Stimulated activated CD8-positive, alpha-beta memory T cell treated with anti-CD3 and anti-CD28 coated beads, Interleukin-15, amount 100 ng/mL, for 4 hours (primary cell): ENCODE results near the gene ARHGEF17.
"Not testable (repeated sequence)": the region's sequence is repeated elsewhere in the genome, so short reads cannot be mapped to it uniquely, and the experiment has no call there.

Experiments
- DNase-seq, 2 donors: peaks; one replicate each; pipeline ENCODE4 v3.0.0-alpha.2; 2020; ENCODE audit warnings: low read depth in 2 of 2

Gene ARHGEF17

GRCh38 chr11:73308003-73308960, at the start of gene ARHGEF17:
ARHGEF17 (plus strand) TSS chr11:73308276; CDS start chr11:73308639, 363 bp downstream.
- DNase-seq, result peak; percentile 14 to 21

GRCh38 chr11:73259406-73260126, 48.5 kb upstream of the ARHGEF17 start:
- no peak for DNase-seq

- DNase-seq, result no peak
Observed at GRCh38 chr11:73260127-73260457, 48.0 kb upstream of the ARHGEF17 start.

GRCh38 chr11:73262851-73263495, 45.1 kb upstream of the ARHGEF17 start:
- no peak for DNase-seq

GRCh38 chr11:73263640-73264039, 44.4 kb upstream of the ARHGEF17 start:
- DNase-seq, result no peak

- DNase-seq, result no peak
Observed at GRCh38 chr11:73265278-73265810, 42.7 kb upstream of the ARHGEF17 start.

GRCh38 chr11:73265853-73266645, 42.0 kb upstream of the ARHGEF17 start:
- DNase-seq, result no peak

GRCh38 chr11:73266646-73267020, 41.4 kb upstream of the ARHGEF17 start:
- DNase-seq, result no peak

GRCh38 chr11:73267122-73267846, 40.8 kb upstream of the ARHGEF17 start:
- no peak for DNase-seq

- no peak for DNase-seq
Observed at GRCh38 chr11:73267906-73268540, 40.1 kb upstream of the ARHGEF17 start.

GRCh38 chr11:73268671-73269271, 39.3 kb upstream of the ARHGEF17 start:
- DNase-seq, result no peak

- no peak for DNase-seq
Observed at GRCh38 chr11:73269459-73270015, 38.5 kb upstream of the ARHGEF17 start.

- DNase-seq, result no peak
Observed at GRCh38 chr11:73270016-73270854, 37.8 kb upstream of the ARHGEF17 start.

- no peak for DNase-seq
Observed at GRCh38 chr11:73270855-73271477, 37.1 kb upstream of the ARHGEF17 start.

GRCh38 chr11:73271478-73271865, 36.6 kb upstream of the ARHGEF17 start:
- DNase-seq, result not testable (repeated sequence)

- DNase-seq, result no peak
Observed at GRCh38 chr11:73271936-73272679, 36.0 kb upstream of the ARHGEF17 start, which contains the start of gene P2RY6. P2RY6 (plus strand) TSS chr11:73272338; CDS start chr11:73296519, 24,181 bp downstream.

- no peak for DNase-seq
Observed at GRCh38 chr11:73272680-73273038, 35.4 kb upstream of the ARHGEF17 start.
